ENCODE data around the gene SPATA24. TPM values are rescaled to one million over a fixed set of nuclear protein-coding genes. Genes with fewer than 3 reads are reported as not detected.

The SPATA24 gene
- total RNA-seq, 4 donors from 2014 or later: 1.5 to 13.5 (median 6.3) TPM

DNA sequence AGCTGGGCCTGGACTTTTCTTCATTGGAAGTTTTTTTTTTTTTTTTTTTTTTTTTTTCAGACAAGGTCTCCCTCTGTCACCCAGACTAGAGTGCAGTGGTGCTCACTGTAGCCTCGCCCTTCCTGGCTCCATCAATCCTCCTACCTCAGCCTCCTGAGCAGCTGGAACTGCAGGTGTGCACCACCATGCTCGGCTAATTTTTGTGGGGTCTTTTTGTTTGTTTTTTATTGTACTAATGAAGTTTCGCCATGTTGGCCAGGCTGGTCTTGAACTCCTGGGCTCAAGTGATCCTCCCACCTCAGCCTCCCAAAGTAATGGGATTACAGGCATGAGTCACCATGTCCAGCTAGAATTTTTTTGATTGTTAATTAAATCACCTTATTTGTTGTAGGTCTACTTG is 31.8 kb upstream of the SPATA24 start:
- H3K4me1 ChIP-seq: peaks cover 0 to 20% (median 4%) of the 10 kb centered on the region in 3 donors
- H3K4me3 ChIP-seq: no peak overlapping the region
- no peaks in the 10 kb centered on the region for H3K27me3 ChIP-seq
- no peaks in the 10 kb centered on the region for H3K9me3 ChIP-seq
- H3K27ac ChIP-seq: no peak overlapping the region
- TF ChIP-seq POLR2AphosphoS5 (IDR thresholded peaks at IDR 0.05) (no peak), POLR2A (IDR thresholded peaks at IDR 0.05) (no peak), EP300 (IDR thresholded peaks at IDR 0.05) (no peak)
- TF ChIP-seq, protein P1, sequence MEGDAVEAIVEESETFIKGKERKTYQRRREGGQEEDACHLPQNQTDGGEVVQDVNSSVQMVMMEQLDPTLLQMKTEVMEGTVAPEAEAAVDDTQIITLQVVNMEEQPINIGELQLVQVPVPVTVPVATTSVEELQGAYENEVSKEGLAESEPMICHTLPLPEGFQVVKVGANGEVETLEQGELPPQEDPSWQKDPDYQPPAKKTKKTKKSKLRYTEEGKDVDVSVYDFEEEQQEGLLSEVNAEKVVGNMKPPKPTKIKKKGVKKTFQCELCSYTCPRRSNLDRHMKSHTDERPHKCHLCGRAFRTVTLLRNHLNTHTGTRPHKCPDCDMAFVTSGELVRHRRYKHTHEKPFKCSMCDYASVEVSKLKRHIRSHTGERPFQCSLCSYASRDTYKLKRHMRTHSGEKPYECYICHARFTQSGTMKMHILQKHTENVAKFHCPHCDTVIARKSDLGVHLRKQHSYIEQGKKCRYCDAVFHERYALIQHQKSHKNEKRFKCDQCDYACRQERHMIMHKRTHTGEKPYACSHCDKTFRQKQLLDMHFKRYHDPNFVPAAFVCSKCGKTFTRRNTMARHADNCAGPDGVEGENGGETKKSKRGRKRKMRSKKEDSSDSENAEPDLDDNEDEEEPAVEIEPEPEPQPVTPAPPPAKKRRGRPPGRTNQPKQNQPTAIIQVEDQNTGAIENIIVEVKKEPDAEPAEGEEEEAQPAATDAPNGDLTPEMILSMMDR (IDR thresholded peaks at IDR 0.05): no peak
- peaks cover 0 to 59% of the 10 kb centered on the region in 2 donors for H3K36me3 ChIP-seq
- ATAC-seq: no peak
- WGBS, 2 donors (ENCODE audit: low coverage in 1 of 2): 93 to 94% methylated on average over 2 to 3 of the region's 3 CpGs

- Histone ChIP-seq H3K27ac (no peak overlapping the region), H3K4me3 (no peak overlapping the region), H3K27me3 (no peaks in the 10 kb centered on the region), H3K36me3 (peaks cover 0 to 85% of the 10 kb centered on the region in 2 donors), H3K4me1 (no peaks in the 10 kb centered on the region), H3K9me3 (no peaks in the 10 kb centered on the region)
- ATAC-seq: no peak
- TF ChIP-seq POLR2AphosphoS5 (IDR thresholded peaks at IDR 0.05): no peak
- TF ChIP-seq, protein P1 (IDR thresholded peaks at IDR 0.05): no peak
- no peak for TF ChIP-seq POLR2A (IDR thresholded peaks at IDR 0.05)
- TF ChIP-seq EP300 (IDR thresholded peaks at IDR 0.05): no peak
- WGBS, 2 donors (ENCODE audit: low coverage in 1 of 2): 64 to 100% methylated on average over 1 of the region's 1 CpG
These were observed 27.8 kb upstream of the SPATA24 start for GRCh38 chr5:139431706-139432105.

DNA sequence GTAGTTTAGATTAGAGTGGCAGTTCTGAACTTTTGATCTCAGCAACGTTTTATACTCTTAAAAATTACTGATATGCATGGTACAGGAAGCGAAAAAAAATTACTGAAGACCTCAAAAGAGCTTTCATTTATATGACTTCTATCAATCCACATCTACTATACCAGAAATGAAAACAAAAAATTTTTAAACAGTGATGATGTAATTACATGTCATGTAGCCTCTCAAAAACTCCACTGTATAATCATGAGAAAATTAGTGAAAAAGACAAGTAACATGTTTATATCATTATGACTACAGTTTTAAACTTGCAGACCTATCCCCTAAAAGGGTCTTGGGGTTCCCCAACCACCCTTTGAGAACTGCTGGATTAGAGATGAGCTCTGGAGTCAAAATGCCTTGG is 26.1 kb upstream of the SPATA24 start:
- Histone ChIP-seq H3K36me3 (peaks cover 0 to 92% of the 10 kb centered on the region in 2 donors), H3K27ac (no peak overlapping the region)
- TF ChIP-seq POLR2AphosphoS5 (IDR thresholded peaks at IDR 0.05) (no peak), EP300 (IDR thresholded peaks at IDR 0.05) (no peak), POLR2A (IDR thresholded peaks at IDR 0.05) (no peak)
- TF ChIP-seq, protein P1 (IDR thresholded peaks at IDR 0.05): no peak

GRCh38 chr5:139426203-139426885 is 22.5 kb upstream of the SPATA24 start:
- no peak overlapping the region for H3K27ac ChIP-seq
- H3K4me3 ChIP-seq: no peak overlapping the region
- H3K27me3 ChIP-seq: no peaks in the 10 kb centered on the region
- H3K9me3 ChIP-seq: no peaks in the 10 kb centered on the region
- TF ChIP-seq POLR2AphosphoS5 (IDR thresholded peaks at IDR 0.05): no peak
- TF ChIP-seq, protein P1 (IDR thresholded peaks at IDR 0.05): no peak
- no peak for TF ChIP-seq EP300 (IDR thresholded peaks at IDR 0.05)
- TF ChIP-seq POLR2A (IDR thresholded peaks at IDR 0.05): no peak
- no peak for ATAC-seq
- H3K4me1 ChIP-seq: peaks cover 0 to 6% (median 0%) of the 10 kb centered on the region in 3 donors
- H3K36me3 ChIP-seq: peaks cover 0 to 90% of the 10 kb centered on the region in 2 donors
- WGBS, 2 donors (ENCODE audit: low coverage in 1 of 2): 71 to 76% methylated on average over 2 to 4 of the region's 8 CpGs

More for the DNA sequence above, 26.1 kb upstream of the SPATA24 start:
- H3K27me3 ChIP-seq: no peaks in the 10 kb centered on the region
- ATAC-seq: no peak
- 79 to 80% methylated on average over 2 of the region's 2 CpGs for WGBS, 2 donors (ENCODE audit: low coverage in 1 of 2)
- H3K9me3 ChIP-seq: no peaks in the 10 kb centered on the region
- no peak overlapping the region for H3K4me3 ChIP-seq
- H3K4me1 ChIP-seq: no peaks in the 10 kb centered on the region

DNA sequence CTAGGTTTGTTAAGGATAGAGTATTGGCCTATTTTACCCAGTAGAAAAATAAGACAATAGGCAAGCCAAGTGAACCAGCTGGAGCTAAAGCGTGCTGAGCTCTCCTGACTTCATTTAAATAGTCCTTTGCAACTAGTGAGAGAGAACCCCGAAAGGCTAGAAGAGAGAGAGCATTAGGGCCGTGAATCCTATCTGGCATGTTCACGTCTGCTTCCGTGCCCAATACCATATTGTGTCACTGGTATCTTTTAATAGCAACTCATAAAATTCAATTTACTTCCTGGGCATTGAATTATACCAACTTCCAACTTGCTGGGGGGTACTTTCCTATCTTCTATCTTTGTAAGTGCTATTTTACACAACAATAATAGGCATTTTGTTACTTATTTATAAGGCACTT is 21.6 kb upstream of the SPATA24 start:
- no peak for ATAC-seq
- H3K4me1 ChIP-seq: peaks cover 0 to 6% (median 0%) of the 10 kb centered on the region in 3 donors
- no peaks in the 10 kb centered on the region for H3K9me3 ChIP-seq
- H3K36me3 ChIP-seq: peaks cover 0 to 90% of the 10 kb centered on the region in 2 donors
- no peaks in the 10 kb centered on the region for H3K27me3 ChIP-seq
- WGBS, 2 donors (ENCODE audit: low coverage in 1 of 2): 89% methylated on average over 5 of the region's 5 CpGs
- TF ChIP-seq EP300 (IDR thresholded peaks at IDR 0.05) (no peak), POLR2A (IDR thresholded peaks at IDR 0.05) (no peak), POLR2AphosphoS5 (IDR thresholded peaks at IDR 0.05) (no peak)
- TF ChIP-seq, protein P1 (IDR thresholded peaks at IDR 0.05): no peak
- no peak overlapping the region for H3K27ac ChIP-seq
- no peak overlapping the region for H3K4me3 ChIP-seq
